HUDEP-2 (cell line): Measurements from ENCODE around the gene POU6F2.

Experiments used
- DNase-seq, 76 experiments: peaks; one replicate each; lab custom pipeline; 2025; ENCODE audit not compliant: unreplicated experiment in 76 of 76; lab: John Stamatoyannopoulos, UW

POU6F2 gene

DNA sequence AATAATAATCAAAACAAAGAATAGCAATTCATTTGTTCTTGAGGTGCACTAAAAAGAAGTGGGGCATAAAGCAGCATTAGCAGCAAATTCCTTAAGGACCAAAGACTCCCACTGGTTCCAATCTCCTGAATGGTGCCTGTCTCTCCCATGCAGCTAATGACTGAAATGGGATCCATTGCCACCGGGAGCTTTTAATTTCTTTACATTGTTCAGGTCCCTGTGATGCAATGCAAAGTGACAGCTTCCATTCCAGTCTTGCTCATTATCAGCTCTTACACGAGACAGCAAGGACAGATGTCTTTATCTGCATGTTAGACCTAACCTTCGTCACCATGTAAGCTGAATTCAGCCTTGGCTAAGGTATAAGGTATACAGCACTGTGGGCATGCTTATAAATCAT lies 148.1 kb downstream of the POU6F2 start:
- no peak for DNase-seq

DNA sequence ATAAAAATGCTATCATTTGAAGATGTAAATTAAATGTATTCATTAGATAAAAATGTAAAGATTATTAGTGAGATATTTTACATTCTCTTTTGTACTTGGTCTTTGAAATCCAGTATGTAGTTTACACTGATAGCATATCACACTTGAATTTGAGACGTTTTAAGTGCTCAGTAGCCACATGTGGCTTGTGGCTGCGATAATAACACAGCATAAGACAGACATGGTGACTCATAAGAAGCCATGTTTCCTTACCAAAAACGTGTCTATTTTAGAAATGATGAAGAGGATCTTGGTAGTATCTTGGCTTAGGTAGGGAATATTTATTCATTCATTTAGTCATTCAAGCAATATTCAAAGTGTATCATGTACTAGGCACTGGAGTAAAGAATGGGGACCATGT lies 149.3 kb downstream of the POU6F2 start:
- no peak for DNase-seq

DNA sequence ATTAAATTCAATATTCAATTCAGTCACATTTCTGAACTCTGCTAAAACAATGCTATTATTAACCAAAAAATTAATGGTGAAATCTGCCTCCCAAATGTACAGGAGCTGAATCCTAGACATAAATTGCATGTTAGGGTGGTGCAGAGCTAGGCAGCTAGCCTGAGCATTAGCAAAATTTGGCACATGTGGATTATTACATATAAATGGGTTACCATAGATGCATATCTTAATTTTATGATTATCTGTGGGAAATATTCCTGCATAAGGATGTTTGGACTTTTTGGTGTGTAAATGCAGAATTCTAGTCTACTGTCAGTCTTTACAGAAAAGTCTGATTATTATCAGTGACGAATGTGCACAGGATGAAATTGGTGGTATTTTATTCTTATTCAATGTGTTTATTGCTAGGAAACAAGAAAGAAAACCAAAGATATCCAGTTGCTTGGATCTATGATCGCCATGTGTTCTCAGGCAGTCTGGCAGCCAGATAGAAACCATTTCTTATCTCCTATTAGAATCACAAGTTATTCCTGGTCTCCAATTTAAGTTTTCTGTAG lies 150.7 kb downstream of the POU6F2 start:
- no peak for DNase-seq

DNA sequence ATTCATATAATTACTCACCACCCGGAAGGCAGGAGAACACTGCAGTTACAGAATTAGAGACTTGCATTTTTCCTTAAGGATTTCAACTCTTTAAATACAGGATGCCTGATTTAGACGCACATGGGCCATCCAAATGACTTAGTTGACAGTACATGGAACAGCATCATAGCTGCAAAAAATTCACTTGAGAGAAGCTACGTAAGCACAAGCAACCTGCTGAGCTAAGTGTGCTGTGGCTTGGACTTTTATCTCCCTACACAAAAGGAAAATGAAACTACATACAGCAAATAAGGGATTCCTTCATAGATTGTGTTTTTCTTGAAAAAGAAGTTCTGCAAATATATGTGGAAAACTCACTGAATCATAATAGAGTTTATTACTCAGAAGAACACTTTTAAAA lies 152.6 kb downstream of the POU6F2 start:
- no peak for DNase-seq

DNA sequence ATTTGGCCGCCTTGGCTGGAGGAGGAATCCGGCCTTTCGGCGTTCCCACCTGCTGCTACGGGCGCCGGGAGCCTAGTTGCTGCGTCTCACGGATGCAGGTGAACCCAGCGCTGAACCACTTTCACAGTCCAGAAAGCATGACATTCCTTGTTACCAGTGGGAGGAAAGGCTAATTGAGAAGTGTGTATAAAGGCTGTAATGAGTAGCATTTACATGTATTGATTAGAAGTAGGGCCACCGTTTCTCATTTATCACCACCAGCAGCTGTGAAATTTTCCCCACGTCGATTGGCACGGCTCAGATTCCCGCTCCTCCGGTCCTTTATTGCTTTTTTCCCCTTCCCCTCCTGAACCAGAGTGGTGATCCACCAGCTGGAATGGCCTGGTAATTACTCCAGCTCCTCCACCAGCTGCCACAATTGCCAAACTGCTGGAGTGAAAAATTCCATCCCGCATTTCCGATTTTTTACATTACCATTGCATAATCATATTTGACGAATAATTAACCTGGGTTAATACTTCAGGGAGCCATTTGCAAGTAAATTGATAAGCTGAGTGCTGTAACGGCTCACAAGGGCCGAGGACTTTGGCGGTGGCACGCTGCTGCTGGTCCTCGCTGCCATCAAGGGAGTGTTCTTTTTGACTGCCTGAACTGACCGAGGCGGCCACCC lies 153.3 kb downstream of the POU6F2 start:
- DNase-seq: no peak

DNA sequence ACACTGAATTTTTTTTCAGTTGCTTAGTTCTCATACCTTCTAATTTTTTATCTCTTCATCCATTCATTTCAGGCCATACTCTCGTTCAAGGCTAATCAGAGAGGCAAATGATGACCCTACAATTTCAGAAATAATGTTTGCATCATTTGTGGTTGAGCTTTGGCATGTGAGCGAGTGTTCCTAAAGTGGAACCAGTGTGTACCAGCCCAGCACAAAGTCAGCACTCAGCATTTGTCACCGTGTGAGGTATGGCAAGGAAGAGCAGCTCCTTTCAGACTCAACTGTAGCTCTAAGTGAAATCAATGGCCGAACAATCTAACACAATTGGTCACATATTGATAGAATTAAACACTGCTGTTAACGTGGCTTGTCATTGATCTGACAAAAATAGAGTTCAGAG lies 154.6 kb downstream of the POU6F2 start:
- no peak for DNase-seq

DNA sequence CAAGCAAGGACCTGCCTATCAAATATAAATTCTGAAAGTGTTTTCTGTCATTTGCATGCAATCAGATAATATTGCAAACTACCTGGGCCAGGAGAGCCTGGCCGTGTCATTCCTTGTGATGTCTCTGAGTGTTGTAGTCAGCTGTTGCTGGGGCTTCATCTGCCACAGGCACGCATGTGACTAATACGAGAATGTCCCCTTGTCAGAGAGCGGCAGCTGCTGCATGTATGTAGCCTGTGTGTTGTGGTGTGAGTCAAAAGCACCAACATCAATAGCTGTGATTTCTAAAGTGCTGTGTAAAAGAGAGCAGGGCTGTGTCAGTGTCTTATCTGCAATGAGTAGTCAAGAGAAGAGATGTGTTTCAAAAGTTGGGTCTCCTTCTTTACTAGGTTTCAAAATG lies 155.4 kb downstream of the POU6F2 start:
- DNase-seq: no peak

DNA sequence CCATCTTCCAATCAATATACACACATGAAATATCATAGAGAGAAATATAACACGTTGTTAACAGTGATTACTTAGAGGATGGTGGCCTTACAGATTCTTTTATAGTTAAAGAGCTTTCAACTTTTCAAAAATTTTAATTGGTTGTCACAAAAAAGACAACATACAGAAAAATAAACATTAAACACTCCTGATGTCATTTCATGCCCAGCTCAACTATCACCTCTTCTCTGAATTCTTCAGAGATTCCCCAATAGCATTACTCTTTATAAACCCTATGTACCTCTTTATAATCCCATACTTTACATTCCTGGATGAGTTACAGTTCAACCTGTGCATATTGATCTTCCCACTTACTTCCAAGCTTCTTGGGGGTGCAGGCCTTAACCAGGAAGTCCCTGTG lies 159.8 kb downstream of the POU6F2 start:
- no peak for DNase-seq

DNA sequence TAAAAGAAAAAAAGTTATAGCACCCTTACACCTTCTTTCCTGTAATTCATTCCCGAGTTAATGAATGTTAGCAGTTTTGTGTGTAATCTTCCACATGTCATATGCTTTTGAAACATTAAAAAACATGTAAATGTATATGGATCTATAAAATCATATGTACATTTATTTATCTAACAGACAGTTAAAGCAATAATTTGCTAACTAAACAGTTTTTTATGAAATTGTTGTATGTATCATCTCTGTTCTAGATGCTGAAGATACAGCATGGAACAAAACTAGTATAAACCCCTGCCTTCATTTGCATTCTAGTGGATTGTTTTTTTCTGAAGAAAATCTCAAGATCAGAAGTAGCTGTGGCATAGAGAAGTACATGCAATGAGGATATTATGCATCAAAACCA lies 165.0 kb downstream of the POU6F2 start:
- DNase-seq: no peak

DNA sequence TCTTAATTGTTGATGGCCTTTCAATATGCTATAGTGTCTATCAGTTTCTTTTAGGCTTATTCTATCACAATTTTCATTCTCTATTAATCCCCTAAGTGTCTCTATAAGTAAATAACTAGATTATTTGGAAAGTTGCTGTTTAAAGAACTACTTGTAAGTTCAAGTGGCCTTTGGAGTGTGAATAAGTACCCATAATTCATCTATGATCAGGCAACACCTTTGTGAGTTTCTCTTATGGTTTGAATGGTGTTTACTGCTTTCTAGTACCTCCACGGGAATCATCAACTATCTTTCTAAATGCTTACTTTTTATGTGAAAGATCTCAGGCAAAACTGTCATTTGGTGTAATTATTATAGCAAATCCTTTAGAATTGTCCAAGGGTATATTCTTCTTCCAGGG lies 166.7 kb downstream of the POU6F2 start:
- DNase-seq: no peak

DNA sequence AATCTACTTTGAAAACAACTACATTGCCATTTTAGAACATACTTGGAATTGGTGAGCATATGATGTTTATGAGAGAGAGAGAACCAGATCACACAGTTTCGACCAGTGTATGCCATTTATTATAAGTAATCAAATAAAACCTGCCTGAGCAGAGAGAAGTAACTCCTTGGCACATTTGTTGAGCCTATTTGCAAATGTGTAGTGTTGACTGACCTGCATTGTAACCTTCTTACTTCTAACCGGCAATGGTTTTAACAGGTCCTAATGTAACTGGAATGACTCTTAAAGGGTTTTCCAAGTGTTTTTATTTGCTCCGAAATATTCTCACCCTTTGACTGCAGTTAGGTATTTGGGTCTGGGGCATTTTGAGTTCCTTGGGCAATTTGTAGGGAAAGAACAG lies 167.6 kb downstream of the POU6F2 start:
- DNase-seq: no peak

DNA sequence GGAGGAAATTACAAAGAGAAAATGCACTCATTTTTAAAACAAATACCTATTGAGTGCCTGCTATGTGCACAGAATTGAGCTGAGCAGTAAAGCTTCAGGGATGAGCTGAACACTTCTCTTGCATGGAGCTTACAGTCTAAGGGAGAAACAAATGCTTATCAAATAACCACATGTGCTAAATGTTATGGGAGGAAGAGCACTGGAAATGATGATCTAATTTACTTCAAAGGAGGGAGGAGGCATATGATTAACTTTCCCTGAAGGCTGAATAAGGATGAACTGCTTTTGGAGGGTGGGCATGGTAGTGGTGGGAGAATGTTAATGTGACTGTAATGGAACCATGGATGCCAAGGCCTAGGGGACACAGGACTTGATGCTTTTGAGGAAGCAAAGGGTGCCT lies 168.2 kb downstream of the POU6F2 start:
- no peak for DNase-seq

DNA sequence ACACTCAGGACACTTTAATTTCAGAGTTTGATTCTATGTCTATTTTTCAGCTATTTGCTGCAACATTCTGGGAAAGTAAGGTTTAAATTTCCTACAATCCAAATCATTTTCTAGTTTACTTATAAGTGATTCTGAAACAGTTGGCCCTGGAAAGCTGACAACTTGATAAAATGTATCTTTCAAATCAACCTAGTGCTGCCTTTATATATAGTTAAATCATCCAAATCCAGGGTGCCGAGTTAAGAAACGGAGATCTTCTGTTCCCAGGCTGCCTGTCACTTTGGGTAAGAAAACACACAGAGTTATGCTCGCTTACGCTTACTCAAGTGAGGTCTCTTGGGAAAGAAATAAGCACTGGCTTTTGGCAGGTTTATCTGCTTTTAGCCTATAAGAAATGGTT lies 175.0 kb downstream of the POU6F2 start:
- no peak for DNase-seq

DNA sequence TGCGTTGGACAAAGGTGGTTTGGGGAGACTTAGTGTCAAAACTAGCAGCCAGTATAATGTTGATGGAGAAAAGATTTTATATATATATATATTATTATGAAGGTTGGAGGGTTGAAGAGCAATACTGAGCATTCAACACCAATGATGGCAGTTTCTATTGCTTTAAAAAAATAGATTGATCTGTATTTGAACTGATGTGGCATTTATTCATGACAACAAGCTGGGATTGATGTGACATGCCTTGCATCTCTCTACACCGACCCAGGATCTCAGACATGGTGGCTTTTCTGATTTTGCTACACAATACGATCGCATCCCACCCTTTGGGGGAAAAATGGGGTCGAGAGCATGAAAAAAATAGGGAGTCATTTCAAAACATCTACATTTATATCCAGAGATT lies 175.4 kb downstream of the POU6F2 start:
- DNase-seq: no peak

DNA sequence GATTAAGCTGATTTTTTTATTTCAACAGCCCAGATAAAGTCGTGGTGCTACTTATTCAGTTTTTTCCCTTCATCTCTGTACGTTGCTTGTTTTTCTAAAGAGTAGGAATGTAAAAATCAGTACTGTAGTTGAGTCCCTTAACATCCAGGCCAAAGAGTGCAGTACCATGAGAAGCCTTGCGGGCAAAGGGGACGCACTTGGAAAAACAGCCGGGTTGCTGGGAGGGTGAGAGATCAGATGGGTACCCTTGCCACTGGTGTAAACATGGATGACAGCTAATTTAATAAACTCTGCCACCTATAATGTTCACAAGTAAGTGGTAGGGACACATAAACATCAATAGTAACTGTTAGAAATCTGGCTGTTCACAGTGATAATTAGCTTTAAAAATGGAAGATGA lies 175.9 kb downstream of the POU6F2 start:
- no peak for DNase-seq

DNA sequence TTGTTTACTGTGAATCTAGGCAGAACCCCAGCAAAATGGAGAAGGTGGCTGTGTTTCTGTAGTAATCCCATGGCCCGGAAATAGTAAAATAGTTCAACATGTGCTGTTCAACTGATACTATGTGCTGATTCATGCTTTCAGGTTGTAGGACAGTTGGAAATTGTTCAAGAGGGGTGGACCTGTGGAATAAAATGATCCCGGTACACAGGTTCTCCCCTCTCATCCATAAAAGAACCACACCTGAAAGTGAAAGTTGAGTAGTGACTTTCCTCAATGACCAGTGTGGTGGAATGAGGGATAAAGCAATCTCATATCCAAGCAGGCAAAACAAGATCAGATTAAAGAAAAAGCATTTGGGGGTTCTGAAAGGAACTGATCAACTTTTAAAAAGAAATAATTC lies 177.1 kb downstream of the POU6F2 start:
- no peak for DNase-seq

DNA sequence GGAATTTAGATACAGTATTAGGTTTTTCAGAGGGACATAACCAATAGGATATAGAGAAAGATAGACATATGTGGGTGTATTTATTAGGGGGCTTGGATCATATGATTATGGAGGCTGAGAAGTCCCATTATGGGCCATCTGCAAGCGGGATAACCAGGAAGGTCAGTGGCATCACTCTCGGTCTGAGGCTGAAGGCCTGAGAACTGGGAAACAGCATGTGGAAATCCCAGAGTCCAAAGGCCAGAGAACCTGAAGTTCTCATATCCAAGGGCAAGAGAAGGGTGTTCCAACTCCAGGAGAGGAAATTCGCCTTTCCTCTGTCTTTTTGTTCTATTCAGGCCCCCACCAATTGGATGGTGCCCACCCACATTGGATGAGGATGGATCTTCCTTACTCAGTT lies 180.7 kb downstream of the POU6F2 start:
- DNase-seq: no peak

DNA sequence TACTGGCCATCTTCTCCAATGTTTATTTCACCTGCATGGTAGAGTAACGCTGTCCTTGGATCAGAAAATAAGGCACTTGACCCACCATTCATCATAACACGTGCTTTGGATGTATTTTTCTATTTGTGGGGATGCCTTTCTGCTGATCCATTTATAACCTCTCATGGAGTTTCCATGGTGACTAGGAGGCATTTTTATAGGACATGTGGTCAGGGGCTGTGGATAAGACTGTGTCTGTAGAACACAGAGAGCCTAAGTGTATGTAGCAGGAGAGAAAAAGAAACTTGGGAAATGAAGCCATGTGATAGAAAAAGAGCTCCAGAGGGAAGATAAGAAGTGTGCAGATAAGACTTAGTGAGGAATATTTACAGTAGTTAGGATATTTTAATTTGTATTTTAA lies 184.2 kb downstream of the POU6F2 start:
- DNase-seq: no peak

DNA sequence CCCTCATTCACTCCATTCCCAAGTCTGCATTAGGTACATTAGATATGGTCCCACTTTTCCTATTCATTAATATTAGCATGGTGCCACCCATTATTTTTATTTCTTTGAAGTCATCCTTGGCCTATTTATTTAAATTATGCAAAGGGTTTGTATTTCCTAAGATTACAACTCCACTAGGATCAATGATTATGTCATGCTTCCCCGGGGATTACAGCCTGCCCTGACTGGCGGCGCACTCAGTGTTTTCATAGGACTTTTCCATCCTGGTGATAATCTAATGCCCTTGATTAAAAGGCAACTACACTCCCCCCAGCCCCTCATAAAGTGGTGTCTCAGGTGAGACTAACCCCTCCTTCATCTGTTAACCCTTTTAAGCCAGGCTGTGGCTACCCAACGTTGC lies 187.2 kb downstream of the POU6F2 start:
- no peak for DNase-seq

DNA sequence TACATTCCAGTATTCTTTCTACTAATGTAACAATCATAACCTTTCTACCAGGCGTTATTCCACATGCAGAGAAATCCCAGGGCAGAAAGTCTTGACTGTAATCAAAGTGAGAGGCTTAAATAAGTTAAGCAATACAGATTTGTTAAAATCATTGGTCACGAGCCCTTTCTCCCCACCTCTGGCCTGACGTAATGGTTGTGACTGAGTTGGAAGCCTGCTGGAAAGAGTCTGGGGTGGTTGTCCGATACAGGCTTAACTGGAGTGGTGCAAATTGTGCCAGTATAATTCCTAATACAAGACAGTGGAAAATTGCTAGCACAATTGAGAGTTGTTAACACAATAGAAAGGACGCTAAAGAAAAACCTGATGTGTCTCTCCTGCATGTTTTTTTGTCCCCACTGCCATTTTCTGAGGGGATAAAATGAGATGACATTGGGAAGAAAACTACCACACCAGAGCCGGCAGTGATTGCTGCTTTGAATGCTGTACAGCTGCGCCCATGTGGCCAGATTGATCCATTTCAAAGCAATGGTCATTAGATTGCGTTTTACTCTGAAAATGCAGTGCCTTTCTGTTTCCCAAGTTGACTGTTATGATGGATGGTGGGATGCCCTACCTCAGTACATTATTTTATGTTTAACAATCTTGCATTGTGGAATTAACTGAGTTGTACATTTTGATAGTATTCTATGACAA lies 190.8 kb downstream of the POU6F2 start:
- no peak for DNase-seq

DNA sequence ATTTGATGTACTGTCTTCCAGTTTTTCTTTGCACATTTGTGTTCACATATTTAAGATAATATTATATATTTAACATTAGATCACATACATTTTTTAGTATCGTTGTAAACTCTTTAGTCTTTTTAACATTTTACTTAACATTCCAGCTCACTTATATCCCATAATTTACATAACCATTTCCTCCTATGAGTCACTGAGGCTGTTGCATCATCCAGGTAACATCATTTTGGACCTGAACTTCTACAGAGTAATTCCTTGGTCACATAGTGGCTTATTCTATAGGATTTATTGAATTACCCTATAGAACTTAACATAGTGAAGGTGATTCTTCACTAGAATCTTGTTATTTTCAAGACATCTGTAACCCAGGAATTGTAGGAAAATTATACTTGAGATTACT lies 194.4 kb downstream of the POU6F2 start:
- DNase-seq: no peak

DNA sequence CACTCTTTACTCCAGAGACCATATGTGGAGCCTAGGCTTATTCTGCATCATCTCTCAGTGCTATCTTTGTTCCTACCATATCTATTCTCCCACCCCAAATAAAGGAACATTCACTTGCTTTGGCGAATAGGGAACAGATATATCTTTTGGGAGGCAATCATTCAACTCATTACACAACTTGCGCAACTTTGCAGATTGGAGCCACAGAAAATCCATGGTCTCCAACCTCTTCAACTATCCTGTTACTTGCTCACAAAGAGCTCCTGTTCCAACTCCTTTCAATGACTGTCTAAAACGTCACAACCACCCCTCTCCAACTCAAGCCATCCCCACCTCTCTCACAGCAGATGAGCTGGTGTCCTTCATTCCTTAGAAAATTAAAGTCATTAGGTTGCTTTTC lies 203.7 kb downstream of the POU6F2 start:
- no peak for DNase-seq
